MM.1S (cell line): ENCODE results near the gene SETD1A.

Experiments used
- DNase-seq: peaks from one replicate; pipeline ENCODE4 v3.0.0-alpha.2; 2015
- H2AFZ ChIP-seq: fragments of 300-600 bp; sonication (generic); 2 replicates; pipeline ENCODE4 v1.6.0; 2016; ENCODE audit warnings: antibody characterized with exemption, low read length
- H3F3A ChIP-seq: fragments of 300-600 bp; sonication (generic); 2 replicates; pipeline ENCODE4 v1.6.1; 2016; ENCODE audit warnings: mild to moderate bottlenecking, antibody characterized with exemption, low read length, moderate library complexity, mixed read lengths; ENCODE audit not compliant: insufficient read depth
- H3K27ac ChIP-seq: fragments of 300-600 bp; sonication (generic); 2 replicates; pipeline ENCODE4 v1.5.1; 2016; ENCODE audit warnings: mild to moderate bottlenecking, low read length
- H3K27me3 ChIP-seq: fragments of 300-600 bp; sonication (generic); replicated peaks from 2 replicates; pipeline ENCODE4 v1.6.0; 2016; ENCODE audit warnings: low read length; ENCODE audit not compliant: insufficient read depth
- H3K36me3 ChIP-seq: fragments of 300-600 bp; sonication (generic); replicated peaks from 2 replicates; pipeline ENCODE4 v1.6.1; 2016; ENCODE audit warnings: mild to moderate bottlenecking, low read length, mixed read lengths; ENCODE audit not compliant: insufficient read depth
- H3K4me1 ChIP-seq: fragments of 300-600 bp; sonication (generic); 2 replicates; pipeline ENCODE4 v1.6.1; 2016; ENCODE audit warnings: low read length, mixed read lengths
- H3K4me2 ChIP-seq: fragments of 300-600 bp; sonication (generic); 2 replicates; pipeline ENCODE4 v1.6.0; 2016; ENCODE audit warnings: low read depth, low read length
- H3K4me3 ChIP-seq: fragments of 300-600 bp; sonication (generic); 2 replicates; pipeline ENCODE4 v1.5.1; 2016; ENCODE audit warnings: low read length, mixed read lengths
- H3K79me2 ChIP-seq: fragments of 300-600 bp; sonication (generic); 2 replicates; pipeline ENCODE4 v1.6.1; 2016; ENCODE audit warnings: mixed run types, low read length, mixed read lengths
- H3K9ac ChIP-seq: fragments of 300-600 bp; sonication (generic); 2 replicates; pipeline ENCODE4 v1.6.1; 2016; ENCODE audit warnings: low read length, mixed read lengths
- H3K9me2 ChIP-seq: fragments of 300-600 bp; sonication (generic); replicated peaks from 2 replicates; pipeline ENCODE4 v1.6.1; 2016; ENCODE audit warnings: mild to moderate bottlenecking, low read length, mixed read lengths; ENCODE audit not compliant: insufficient read depth
- H3K9me3 ChIP-seq: fragments of 300-600 bp; sonication (generic); replicated peaks from 2 replicates; pipeline ENCODE4 v1.6.1; 2016; ENCODE audit warnings: mild to moderate bottlenecking, low read length, mixed read lengths; ENCODE audit not compliant: insufficient read depth
- H4K20me1 ChIP-seq: fragments of 300-600 bp; sonication (generic); 2 replicates; pipeline ENCODE4 v1.6.1; 2016; ENCODE audit warnings: mild to moderate bottlenecking, low read length, moderate library complexity, mixed read lengths; ENCODE audit not compliant: insufficient read depth
- CTCF ChIP-seq: fragments of 300-600 bp; sonication (generic); IDR thresholded peaks from 2 replicates; pipeline ENCODE4 v1.5.1; 2016; ENCODE audit warnings: antibody characterized with exemption, low read length, mixed read lengths
- EZH2 ChIP-seq: fragments of 300-600 bp; sonication (generic); optimal IDR thresholded peaks from 2 replicates; pipeline ENCODE3; 2017; ENCODE audit warnings: low read depth, mild to moderate bottlenecking, antibody characterized with exemption, low read length, mixed read lengths
- EZH2phosphoT487 ChIP-seq: fragments of 300-600 bp; sonication (generic); IDR thresholded peaks from 2 replicates; pipeline ENCODE4 v1.6.1; 2018; ENCODE audit warnings: antibody characterized with exemption, low read length

The SETD1A gene

GRCh38 chr16:30983898-30984610, 26.5 kb downstream of the SETD1A start:
- no peak overlapping the region for H3K9ac ChIP-seq
- no peaks in the 10 kb centered on the region for H3K9me2 ChIP-seq
- no peak overlapping the region for H3K4me3 ChIP-seq
- no peaks in the 10 kb centered on the region for H3F3A ChIP-seq
- DNase-seq, result no peak
- H3K9me3 ChIP-seq, result no peaks in the 10 kb centered on the region
- no peaks in the 10 kb centered on the region for H3K4me1 ChIP-seq
- H3K79me2 ChIP-seq, result no peaks in the 10 kb centered on the region
- no peaks in the 10 kb centered on the region for H3K27me3 ChIP-seq
- H2AFZ ChIP-seq, result no peak overlapping the region
- no peak overlapping the region for H3K4me2 ChIP-seq
- H4K20me1 ChIP-seq, result no peaks in the 10 kb centered on the region
- H3K27ac ChIP-seq, result no peak overlapping the region
- no peaks in the 10 kb centered on the region for H3K36me3 ChIP-seq
- TF ChIP-seq EZH2 (no peak), EZH2phosphoT487 (no peak), CTCF (no peak)

GRCh38 chr16:30984669-30985400, 27.3 kb downstream of the SETD1A start, which contains the start of gene HSD3B7:
Gene HSD3B7 (plus strand): TSS chr16:30985207. CDS start chr16:30985659, 452 bp downstream.
- peak; percentile 61 for DNase-seq
- Histone ChIP-seq H3F3A (no peaks in the 10 kb centered on the region), H3K9ac (no peak within 1 kb of the TSS), H3K27me3 (no peaks in the 10 kb centered on the region), H3K9me2 (no peaks in the 10 kb centered on the region), H2AFZ (no peak within 1 kb of the TSS), H4K20me1 (no peaks in the 10 kb centered on the region), H3K4me3 (no peak within 1 kb of the TSS), H3K36me3 (no peaks in the 10 kb centered on the region), H3K27ac (no peak within 1 kb of the TSS), H3K4me1 (no peaks in the 10 kb centered on the region), H3K9me3 (no peaks in the 10 kb centered on the region), H3K4me2 (no peak within 1 kb of the TSS), H3K79me2 (no peaks in the 10 kb centered on the region)
- no peak for TF ChIP-seq EZH2phosphoT487
- peak; percentile 86 for TF ChIP-seq CTCF
- TF ChIP-seq EZH2, result no peak

DNA sequence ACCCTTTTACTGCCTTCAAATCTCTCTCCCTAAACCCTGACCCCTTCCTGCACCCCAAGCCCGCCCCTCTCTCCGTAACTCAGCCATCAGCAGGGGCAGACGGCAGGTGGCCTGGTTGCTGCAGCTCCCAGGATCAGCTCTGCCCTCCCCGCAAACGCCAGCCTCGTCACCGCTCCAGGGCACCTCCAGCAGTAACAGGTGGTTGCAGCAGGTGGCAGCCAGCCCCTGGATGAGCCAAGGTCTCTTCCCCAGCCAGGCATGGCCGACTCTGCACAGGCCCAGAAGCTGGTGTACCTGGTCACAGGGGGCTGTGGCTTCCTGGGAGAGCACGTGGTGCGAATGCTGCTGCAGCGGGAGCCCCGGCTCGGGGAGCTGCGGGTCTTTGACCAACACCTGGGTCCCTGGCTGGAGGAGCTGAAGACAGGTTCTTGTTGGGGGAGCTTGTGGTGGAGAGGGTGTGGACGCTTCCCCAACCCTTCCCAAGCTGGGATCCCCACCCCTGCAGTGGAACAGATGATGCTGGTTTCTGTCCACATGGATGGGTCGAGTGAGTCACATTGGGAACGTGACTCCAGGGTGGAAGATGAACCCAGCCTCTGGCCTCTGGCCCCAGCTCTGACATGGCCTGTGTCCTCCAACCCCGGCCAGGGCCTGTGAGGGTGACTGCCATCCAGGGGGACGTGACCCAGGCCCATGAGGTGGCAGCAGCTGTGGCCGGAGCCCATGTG, 28.0 kb downstream of the SETD1A start:
- TF ChIP-seq EZH2 (no peak), CTCF (no peak), EZH2phosphoT487 (no peak)
- Histone ChIP-seq H3K79me2 (no peaks in the 10 kb centered on the region), H3K4me3 (no peak overlapping the region), H2AFZ (no peak overlapping the region), H3K27ac (no peak overlapping the region), H3F3A (no peaks in the 10 kb centered on the region), H3K9ac (no peak overlapping the region), H3K36me3 (no peaks in the 10 kb centered on the region), H3K4me2 (no peak overlapping the region), H3K27me3 (no peaks in the 10 kb centered on the region), H3K9me3 (no peaks in the 10 kb centered on the region), H4K20me1 (no peaks in the 10 kb centered on the region), H3K9me2 (no peaks in the 10 kb centered on the region), H3K4me1 (no peaks in the 10 kb centered on the region)
- no peak for DNase-seq
